SK-N-MC (cell line): Measurements from ENCODE around the gene DCDC2C.

Source experiments
- EZH2 ChIP-seq: fragments of 200-600 bp; sonication (generic); IDR thresholded peaks from one replicate; pipeline ENCODE4 v1.6.1; 2017; ENCODE audit warnings: antibody characterized with exemption
- POLR2AphosphoS5 ChIP-seq: IDR thresholded peaks from 2 replicates; pipeline ENCODE4 v1.6.1; 2012; ENCODE audit warnings: mild to moderate bottlenecking, low read depth, low read length, borderline replicate concordance

- no peak for TF ChIP-seq EZH2
- TF ChIP-seq POLR2AphosphoS5, result no peak
Measured at GRCh38 chr2:3876685-3877084, 173.3 kb downstream of the DCDC2C start.
